Activated CD4-positive, alpha-beta T cell treated with anti-CD3 and anti-CD28 coated beads, Interleukin-10, Interleukin-2, amounts not matched to agents 100 ng/mL and 50 ng/mL, durations not matched to agents 16 hours and 8 hours (primary cell): ENCODE measurements around the gene IL24.
"Not testable (repeated sequence)": the region's sequence is repeated elsewhere in the genome, so short reads cannot be mapped to it uniquely, and the experiment has no call there.

Experiments
- DNase-seq: peaks from one replicate; pipeline ENCODE4 v3.0.0-alpha.2; 2020

IL24 gene, protein sequence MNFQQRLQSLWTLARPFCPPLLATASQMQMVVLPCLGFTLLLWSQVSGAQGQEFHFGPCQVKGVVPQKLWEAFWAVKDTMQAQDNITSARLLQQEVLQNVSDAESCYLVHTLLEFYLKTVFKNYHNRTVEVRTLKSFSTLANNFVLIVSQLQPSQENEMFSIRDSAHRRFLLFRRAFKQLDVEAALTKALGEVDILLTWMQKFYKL

DNA sequence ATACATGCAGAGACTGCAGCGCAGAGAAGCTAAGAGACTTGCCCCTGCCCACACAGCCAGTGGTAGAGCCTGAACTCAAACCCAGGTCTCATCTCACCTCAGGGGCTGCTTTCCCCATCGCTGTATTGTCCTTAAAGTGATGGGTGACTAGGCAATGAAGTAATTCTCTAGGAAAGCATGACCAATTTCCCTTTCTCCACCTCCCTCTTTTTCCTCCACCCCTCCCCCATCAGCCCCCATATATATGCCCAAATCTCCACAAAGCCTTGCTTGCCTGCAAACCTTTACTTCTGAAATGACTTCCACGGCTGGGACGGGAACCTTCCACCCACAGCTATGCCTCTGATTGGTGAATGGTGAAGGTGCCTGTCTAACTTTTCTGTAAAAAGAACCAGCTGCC lies at the start of gene IL24:
Gene IL24, plus strand, starts transcription at position 269 of the 400 bp plus-strand sequence. CDS start 390 bp downstream, outside the sequence.
- peak; percentile 58 for DNase-seq

DNA sequence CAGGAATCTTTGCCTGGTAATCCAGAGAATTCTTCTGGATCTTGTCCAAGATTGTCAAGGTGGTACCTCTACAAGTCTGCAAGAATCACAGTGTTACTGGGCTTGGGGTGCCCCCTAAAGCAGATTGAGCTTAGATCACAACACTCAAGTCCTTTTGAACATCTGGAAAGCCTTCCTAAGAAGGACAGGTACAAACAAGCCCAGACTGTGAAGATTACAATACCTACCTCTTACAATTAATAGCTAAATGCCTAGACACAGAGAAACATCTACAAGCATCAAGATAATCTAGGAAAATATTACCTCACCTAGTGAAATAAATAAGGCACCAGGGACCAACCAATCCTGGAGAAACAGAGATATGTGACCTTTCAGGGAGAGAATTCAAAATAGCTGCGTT lies 49.3 kb upstream of the IL24 start:
- DNase-seq: no peak

GRCh38 chr1:206850401-206850800 lies 46.8 kb upstream of the IL24 start:
- no peak for DNase-seq

DNA sequence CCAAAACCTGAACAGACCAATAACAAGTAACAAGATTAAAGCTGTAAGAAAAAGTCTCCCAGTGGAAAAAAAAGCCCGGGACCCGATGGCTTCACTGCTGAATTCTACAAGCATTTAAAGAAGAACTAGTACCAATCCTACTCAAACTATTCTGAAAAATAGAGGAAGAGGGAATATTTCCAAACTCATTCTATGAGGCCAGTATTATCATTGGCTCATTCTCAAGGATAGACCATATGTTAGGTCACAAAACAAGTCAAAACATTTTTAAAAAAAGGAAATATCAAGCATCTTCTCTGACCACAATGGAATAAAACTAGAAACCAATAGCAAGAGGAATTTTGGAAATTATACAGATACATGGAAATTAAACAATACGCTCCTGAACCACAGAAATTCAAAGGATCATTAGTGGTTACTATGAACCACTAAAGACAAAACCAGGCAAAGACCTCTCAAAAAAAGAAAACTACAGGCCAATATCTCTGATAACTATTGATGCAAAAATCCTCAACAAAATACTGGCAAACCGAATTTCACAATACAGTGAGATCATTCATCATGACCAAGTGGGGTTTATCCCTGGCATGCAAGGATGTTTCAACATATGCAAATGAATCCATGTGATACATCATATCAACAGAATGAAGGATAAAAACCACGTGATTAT lies 45.8 kb upstream of the IL24 start:
- DNase-seq: no peak

DNA sequence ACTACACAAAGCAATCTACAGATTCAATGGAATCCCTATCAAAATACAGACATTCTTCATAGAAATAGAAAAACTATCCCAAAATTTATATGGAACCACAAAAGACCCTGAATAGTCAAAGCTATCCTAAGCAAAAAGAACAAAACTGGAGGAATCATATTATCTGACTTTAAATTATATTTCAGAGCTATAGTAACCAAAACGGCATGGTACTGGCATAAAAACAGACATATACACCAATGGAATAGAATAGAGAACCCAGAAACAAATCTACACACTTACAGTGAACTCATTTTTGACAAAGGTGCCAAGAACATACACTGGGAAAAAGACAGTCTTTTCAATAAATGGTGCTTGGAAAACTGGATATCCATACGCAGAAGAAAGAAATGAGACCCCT lies 44.6 kb upstream of the IL24 start:
- not testable (repeated sequence) for DNase-seq

DNA sequence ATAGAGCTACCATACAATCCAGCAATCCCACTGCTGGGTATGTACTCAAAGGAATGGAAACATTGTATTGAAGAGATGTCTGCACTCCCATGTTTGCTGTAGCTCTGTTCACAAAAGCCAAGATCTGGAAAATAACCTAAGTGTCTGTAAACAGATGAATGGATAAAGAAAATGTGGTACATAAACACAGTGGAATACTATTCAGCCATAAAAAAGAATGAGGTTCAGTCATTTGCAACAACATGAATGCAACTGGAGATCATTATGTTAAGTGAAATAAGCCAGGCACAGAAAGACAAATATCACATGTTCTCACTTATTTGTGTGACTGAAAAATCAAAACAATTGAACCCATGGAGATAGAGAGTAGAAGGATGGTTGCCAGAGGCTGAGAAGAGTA lies 43.5 kb upstream of the IL24 start:
- DNase-seq: not testable (repeated sequence)

DNA sequence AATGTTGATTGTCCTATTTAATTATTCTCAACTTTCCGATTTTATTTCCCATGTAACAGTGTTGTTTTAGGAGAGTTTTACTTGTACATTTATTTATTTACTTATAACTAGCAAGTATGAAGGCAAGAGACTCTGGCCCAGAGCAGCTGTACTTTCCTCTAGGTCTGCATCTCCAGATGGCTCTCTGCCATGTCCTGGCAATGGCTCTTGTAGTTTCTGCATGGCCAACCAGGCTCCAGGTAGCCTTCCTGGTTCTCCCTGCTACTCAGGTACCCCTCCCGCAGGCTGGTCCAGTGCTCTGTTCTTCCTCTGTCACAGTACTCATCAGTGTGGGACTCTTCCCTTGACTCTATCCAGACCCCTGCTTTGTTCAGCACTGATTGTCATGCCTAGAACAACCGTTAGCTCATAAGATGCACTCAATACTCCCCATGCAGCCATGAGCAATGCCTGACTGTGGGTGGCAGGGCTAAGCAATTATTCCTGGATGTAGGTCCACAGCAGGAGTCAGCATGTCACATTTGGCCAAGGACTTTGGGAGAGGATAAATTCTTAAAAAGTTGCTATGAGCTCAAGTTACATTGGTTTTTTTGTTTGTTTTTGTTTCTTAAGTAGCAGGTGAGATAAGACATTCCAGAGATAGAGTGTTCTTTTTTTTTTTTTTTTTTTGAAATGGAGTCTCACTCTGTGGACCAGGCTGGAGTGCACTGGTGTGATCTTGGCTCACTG lies 42.7 kb upstream of the IL24 start:
- no peak for DNase-seq

DNA sequence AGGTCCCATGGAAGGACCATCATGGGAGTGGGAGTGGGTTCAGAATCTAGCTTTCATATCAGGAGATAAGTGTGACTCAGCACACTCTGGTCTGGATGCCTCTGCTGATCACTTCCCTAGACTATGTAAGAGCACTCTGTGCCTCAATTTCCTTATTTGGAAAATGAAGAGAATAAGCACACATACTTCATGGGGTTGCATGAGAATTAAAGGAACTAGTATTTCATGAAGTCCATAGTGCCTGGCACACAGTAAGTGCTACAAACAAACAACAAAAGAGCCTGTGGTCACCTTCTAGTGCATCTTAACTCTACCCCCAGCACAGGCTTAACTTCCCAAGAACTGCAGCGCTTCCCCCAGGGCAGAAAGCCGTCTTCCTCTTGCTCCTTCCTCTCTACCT lies 41.4 kb upstream of the IL24 start:
- no peak for DNase-seq

DNA sequence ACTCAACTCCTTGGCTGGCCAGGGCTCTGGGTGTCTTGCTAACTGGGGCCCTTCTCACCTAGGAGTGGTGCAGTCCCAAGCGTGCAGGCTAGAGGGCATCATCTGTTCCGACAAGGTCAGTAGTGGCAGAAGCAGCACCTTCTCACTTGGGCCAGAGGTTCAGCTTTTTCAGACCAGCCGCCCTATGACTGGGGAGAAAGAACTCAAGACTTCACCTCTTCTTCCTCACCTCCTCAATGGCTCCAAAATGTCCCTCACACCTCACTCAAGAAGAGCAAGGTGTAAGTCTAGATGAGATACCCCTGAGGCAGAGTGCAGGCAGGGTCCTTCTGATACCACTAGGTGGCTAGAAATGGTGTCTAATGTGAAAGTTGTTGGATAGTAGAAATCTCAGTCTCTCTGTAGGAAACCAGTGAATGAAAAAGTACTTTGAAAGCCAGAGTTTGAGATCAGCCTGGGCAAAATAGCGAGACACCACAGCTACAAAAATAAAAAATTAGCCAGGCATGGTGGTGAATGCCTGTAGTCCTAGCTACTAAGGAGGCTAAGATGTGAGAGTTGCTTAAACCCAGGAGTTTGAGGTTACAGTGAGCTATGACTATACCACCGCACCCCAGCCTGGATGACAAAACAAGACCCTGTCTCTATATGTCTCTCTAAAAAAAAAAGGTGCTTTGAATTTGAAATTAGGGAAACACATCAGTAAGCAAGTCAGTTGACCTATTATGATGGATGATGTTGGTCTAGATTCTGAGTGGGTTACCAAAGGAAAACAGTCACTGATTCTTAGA lies 40.4 kb upstream of the IL24 start:
- DNase-seq: peak; percentile 8

DNA sequence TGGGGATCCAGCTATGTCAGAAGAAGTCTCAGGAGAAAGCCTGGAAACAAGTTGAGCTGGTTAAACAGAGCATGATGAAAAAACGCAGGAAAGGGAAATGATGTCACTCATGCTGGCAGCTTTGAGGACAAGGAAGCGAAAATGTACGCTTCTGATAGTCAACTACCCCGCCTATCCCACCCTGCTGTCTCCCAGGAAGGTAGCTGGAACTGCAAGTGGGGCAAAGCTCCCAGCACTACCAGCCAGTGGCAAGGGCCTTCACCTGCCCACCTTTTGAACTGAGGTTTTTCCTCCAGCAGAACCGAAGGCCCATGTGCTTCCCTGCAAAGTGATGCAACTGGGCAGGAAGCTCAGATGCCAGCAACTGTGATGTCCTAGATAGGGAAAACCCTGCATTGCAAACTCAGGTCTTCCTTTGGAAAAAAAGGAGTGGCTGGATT lies 38.1 kb upstream of the IL24 start:
- no peak for DNase-seq

DNA sequence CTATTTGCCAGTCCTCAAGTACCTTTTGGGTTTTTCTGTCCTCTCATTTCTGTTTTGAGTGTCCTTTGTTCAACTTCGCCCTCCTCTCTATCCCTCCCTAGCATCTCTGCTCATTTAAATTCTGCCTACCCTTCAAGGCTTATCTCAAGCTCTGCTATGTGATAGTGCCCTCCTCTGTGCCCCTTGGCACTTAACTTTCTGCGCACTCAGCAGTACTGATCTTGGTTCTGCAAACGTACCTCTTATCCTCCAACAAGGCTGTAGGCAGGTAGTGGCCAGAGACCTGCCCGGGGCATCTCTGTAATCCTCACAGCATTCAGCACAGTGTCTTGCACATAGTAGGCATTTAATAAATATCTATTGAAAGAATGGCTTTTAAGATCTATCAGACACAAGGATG lies 37.1 kb upstream of the IL24 start:
- no peak for DNase-seq

- DNase-seq: no peak
Measured at GRCh38 chr1:206863266-206863665, 34.0 kb upstream of the IL24 start.

- DNase-seq: peak; percentile 78
Measured at GRCh38 chr1:206864939-206865671, 32.1 kb upstream of the IL24 start, which contains the start of gene IL20. IL20 (plus strand) TSS chr1:206865623; CDS start chr1:206865853, 230 bp downstream.

GRCh38 chr1:206866062-206866461 lies 31.2 kb upstream of the IL24 start:
- no peak for DNase-seq

DNA sequence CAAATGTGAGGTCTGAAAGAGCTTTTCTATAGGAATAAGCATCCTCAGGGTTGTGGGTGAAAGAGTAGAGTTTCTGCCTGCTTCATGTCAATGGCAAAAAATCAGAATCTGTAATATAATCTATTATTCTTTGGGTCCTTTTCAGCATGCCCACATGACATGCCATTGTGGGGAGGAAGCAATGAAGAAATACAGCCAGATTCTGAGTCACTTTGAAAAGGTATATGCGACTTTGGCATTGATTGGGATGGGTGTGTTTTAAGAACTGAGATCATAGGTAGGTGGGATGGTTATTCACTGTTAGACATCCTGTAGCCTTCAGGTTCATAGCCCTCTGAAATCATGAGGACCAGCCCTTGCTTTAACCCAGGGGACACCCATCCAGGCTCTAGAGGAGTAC lies 30.0 kb upstream of the IL24 start:
- DNase-seq: no peak

GRCh38 chr1:206867716-206868115 lies 29.5 kb upstream of the IL24 start:
- DNase-seq: no peak

DNA sequence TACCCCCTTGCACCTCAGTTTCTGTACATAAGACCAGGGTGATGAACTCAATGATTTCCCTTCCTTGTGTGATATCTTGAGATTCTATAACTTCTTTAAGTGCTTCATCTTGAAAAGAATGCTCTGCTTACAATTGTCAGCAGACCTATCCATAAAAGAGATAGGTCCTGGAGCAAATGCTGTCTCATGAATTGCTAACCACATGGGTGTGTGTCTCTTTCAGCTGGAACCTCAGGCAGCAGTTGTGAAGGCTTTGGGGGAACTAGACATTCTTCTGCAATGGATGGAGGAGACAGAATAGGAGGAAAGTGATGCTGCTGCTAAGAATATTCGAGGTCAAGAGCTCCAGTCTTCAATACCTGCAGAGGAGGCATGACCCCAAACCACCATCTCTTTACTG lies 29.0 kb upstream of the IL24 start:
- no peak for DNase-seq

DNA sequence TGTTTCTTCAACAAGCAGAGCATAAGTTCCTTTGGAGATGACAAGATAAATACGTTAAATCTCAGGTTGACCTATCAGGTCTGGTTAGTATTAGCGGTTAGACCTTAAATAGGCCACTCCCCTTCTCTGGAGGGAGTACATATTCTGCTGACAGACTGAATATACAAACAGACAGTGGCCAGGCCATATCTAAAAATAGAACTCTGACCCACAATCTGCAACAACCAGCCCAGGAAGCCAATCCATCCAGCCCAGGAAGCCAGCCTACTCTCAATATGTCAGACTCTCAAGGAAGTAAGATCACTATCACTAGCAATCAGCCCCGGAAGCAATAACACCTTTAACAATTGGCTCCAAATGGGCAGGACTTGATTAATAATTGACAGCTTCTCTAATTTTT lies 25.1 kb upstream of the IL24 start:
- no peak for DNase-seq

DNA sequence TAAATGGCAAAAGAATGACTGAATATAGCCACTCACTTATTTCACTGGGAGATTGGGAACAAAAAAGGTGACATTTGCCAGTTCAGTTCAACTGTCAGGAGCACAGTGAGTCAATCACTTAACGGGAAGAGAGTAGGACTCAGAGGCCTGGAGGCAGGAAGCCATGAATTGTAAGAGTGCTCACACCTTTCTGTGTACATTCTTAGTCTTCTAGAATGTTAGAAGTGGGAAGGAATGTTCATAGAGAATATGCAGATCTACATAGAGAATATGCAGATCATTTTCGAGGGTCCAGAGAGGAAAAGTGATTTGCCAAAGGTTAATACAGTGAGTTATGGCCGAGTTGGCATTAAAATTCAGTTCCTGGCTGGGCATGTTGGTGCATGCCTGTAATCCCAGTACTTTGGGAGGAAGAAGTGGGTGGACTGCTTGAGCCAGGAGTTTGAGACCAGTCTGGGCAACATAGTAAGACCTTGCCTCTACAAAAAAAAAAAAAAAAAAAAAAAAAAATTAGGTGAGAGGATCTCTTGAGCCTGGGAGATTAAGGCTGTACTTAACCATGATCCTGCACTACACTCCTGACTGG lies 23.5 kb upstream of the IL24 start:
- DNase-seq: no peak

DNA sequence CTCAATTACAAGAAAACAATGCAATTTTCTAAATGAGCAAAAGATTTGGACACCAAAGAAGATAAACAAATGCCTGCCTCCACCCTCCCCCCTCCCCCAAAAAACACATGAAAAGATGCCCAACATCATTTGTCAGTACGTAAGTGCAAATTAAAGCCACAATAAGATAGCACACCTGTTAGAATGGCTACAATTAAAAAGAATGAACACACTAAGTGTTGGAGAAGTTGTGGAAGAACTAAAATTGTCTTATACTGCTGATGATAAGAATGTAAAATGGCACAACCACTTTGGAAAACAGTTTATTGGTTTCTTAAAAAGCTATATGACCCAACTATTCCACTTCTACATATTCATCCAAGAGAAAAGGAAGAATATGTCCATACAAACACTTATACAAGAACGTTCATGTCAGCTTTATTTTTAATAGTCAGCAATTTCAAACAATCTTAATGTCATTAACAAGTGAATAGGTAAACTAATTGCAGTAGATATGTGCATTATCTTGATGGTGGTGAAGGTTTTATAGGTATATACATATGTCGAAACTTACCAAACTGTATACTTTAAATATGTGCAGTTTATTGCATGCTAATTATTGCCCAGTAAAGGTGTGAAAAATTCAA lies 21.4 kb upstream of the IL24 start:
- no peak for DNase-seq

- DNase-seq: no peak
Measured at GRCh38 chr1:206878456-206878855, 18.8 kb upstream of the IL24 start.

DNA sequence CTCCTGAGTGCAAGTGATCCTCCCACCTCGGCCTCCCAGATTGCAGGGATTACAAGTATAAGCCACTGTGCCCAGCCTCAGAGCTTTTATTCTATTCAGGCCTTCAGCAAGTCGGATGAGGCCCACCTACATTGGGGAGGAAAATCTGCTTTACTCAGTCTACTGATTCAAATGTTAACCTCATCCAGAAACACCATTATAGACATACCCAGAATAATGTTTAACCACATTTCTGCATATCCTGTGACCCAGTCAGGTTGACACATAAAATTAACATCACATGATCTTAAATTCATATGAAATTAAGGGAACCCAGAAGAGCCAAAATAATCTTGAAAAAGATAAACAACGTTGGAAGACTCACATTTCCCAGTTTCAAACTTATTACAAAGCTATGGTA lies 16.9 kb upstream of the IL24 start:
- DNase-seq: no peak
